Fibroblast of skin of back (primary cell): ENCODE measurements around the gene TM2D1.

Source experiments
- DNase-seq: peaks from one replicate; pipeline ENCODE4 v3.0.0-alpha.2; 2013

TM2D1 gene

DNA sequence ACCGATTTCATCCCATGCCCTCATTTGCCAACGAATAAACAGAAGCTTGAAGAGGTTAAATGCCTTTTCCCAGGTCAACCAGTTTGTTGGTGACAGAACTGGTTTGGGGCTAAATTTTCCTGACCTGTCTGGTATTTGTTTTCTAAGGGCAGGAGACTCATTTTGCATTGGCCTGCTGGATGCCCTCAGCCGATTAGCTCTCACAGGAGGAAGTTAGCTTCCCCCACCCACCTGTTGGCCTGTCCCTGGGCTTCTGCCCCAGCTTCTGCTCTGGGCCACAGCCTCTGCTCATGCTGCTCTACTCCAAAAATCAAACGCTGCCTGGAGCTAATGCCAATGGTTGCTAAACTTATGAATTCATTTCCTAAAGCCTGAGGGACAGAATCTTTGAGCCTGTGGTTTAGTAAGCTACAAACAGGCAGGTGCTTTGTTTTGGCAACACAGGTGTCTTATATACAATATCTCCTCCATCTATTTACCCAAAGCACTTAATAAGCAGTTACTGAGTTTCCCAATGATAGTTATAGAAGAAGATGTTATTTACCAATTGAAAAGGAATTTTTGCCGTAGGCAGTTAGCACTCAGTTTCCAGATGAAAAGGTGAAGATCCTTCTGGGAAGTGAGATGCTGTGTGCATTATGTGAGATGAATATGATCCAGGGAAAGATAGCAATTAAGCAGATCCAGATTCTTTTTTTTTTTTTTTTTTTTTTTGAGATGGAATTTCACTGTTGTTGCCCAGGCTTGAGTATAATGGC is 82.3 kb downstream of the TM2D1 start:
- no peak for DNase-seq

GRCh38 chr1:61641578-61642336 is 83.2 kb downstream of the TM2D1 start:
- peak; percentile 53 for DNase-seq

DNA sequence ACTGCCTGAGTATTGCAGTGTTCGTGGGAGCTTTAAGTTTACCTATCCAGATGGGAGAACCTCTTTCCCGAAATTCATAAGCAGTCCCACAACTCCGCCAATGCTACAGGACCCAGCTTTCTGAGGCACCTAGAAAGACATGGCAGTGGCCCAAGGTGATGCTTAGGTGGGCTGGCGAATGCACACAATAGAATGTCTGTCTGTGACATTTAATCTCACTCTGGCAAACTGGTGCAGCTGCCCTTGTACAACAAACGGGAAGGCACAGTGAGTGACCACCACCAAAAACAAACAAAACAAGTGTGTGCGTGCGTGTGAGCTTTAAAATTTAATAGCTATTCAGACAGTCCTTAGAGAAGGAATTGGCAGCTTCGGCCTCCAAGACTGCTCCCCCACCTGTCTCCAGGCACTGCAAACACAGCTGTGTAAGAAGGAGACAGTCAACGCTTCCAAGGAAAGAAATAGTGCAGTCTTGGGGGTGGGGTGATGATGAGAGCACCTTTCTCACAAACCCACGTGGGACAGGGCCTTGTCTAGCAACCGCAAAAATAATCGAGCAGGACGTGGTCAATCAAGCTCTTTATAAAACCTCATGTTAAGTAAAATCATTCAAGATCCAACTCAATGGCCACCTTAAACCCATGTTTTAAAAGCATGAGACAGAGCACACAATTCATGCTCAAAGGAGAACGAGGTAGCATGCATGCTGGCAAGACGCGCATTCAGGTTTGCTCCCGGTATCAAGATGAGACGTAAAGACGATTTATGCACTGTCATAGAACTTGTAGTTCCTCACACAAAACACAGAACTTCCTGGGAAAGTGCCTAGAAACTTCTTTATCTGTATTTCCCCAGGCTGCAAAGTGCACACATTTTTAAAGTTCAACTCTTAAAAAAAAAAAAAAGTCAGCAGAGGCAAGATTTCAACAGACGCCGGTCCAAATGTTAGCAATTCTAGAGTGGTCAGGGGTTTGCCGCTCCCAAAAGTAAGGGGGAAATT is 84.1 kb downstream of the TM2D1 start:
- DNase-seq, result no peak

- DNase-seq, result no peak
Measured at GRCh38 chr1:61639608-61640336, 85.2 kb downstream of the TM2D1 start.

DNA sequence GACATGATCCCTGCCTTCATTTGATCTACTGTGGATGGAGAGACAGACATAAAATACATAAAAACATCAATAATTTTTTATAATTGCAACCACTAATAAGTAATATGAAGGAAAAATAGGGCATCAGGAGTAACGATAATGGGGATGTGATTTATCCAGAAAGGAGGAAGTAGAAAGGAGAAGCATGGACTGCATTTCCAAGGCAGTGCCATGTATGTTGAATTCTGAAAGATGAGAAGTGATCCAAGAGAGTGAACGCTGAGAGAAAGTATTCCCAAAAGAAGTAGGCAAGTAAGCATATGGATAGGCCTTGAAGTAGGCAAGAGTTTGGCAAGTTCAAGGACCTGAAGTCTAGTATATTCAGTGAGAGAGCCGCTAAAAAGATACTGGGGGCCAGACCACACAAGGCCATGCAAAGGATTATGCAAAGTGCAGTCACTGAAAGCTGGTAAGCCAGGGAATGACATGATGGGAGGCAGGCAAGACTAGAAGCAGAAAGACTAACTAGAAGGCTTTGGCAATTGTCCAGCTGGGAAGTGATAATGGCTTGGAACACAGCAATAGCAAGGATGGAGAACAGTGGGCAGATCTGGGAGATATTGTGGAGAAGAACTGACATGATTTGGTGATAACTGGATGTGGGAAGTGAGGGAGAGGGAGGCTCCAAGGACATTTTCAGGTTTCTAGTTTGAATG is 85.9 kb downstream of the TM2D1 start:
- DNase-seq, result no peak

DNA sequence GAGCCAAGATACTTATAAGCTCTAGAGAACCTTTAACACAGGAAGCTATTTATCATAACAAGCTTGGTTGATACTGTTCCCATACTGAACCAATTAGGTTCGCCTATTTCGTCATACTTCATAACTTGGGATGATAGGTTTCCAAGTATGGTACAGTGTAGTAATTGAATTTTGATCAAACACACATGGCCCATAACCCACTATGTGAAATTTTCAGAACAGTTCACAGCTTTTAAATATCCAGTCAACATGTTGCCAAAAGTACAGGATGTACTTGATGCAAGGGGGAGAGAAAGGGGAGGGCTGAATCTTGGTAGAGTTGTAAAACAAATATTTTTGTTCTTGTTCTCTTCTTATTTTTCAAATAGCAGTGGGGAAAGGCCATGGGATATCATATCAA is 86.6 kb downstream of the TM2D1 start:
- peak; percentile 43 for DNase-seq

DNA sequence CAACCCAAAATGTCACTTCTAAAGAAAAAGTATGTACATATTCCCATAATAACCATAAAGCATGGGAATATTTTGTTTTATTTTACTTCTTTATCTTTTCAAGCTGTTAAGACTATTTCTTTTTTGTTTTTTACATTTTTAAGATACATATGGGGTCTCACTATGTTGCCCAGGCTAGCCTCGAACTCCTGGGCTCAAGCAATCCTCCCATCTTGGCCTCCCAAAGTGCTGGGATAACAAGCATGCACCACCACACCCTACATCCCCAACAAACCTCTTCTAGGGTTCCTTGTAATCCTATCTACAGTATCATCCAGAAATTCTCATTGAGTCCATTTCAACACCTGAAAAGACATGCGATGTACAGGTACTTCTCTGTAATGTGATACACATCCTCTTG is 87.5 kb downstream of the TM2D1 start:
- no peak for DNase-seq

DNA sequence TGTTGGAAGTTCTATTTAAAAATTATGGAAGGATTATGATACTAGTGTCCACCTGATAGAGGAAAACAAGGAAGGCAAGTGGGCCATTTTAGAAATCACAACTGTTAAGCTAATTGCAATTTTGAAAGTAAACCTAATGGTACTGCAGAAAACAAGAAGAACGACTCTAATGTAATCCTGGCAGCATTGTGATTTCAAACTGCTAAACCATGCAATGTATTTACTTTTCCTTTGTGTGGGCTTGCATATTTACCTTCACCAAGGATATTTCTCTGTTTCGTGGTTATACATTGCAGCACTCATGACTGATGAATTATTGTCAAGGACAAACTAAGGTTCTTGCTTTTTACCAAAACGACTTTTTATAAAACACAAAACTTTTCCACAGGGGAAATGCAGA is 88.1 kb downstream of the TM2D1 start:
- no peak for DNase-seq

GRCh38 chr1:61636376-61636775 is 88.6 kb downstream of the TM2D1 start:
- DNase-seq, result no peak

- no peak for DNase-seq
Measured at GRCh38 chr1:61635557-61635956, 89.4 kb downstream of the TM2D1 start.

DNA sequence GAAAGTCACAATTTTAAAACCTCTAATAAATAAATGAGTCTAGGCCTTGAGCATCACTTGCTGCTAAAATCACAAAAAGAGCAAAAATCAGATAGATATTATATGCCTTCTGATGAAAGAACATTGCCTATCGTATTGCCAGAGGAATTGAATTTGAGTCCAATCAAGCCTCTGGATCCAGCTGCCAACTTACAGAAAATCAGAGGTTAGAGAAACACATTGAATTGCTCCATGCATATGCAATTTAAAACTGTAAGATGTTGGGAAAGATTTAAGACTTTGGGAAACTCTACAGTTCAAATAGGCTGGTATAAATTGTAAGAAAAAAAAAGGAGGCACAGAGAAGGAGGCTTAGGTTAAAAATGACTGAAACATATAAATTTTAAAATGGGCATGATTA is 93.5 kb downstream of the TM2D1 start:
- no peak for DNase-seq
